OCI-LY1 (cell line): ENCODE data around the gene WSCD2.

ENCODE experiments used
- H2AFZ ChIP-seq: fragments of 200-600 bp; sonication (generic), shearing (Covaris generic); 2 replicates; pipeline ENCODE4 v1.6.0; 2014; ENCODE audit warnings: antibody characterized with exemption, mild to moderate bottlenecking, low read length
- H3F3A ChIP-seq: fragments of 200-600 bp; sonication (generic), shearing (Covaris generic); 2 replicates; pipeline ENCODE4 v1.6.0; 2014; ENCODE audit warnings: mild to moderate bottlenecking, antibody characterized with exemption, low read length, moderate library complexity; ENCODE audit not compliant: insufficient read depth
- H3K27ac ChIP-seq: fragments of 200-600 bp; sonication (generic); 2 replicates; pipeline ENCODE4 v1.5.1; 2014; ENCODE audit warnings: low read length, mixed run types, mild to moderate bottlenecking, low read depth; ENCODE audit not compliant: poor library complexity, severe bottlenecking
- H3K27me3 ChIP-seq: fragments of 200-600 bp; sonication (generic); 2 replicates; pipeline ENCODE4 v1.6.0; 2014; ENCODE audit warnings: antibody characterized with exemption, mild to moderate bottlenecking, low read length, moderate library complexity; ENCODE audit not compliant: insufficient read depth
- H3K36me3 ChIP-seq: fragments of 200-600 bp; sonication (generic); 2 replicates; pipeline ENCODE4 v1.6.1; 2014; ENCODE audit warnings: mild to moderate bottlenecking, antibody characterized with exemption, low read length, moderate library complexity, mixed read lengths; ENCODE audit not compliant: insufficient read depth
- H3K4me1 ChIP-seq: fragments of 200-600 bp; sonication (generic); 2 replicates; pipeline ENCODE4 v1.5.1; 2014; ENCODE audit warnings: mild to moderate bottlenecking, low read length, moderate library complexity; ENCODE audit not compliant: insufficient read depth, severe bottlenecking
- H3K4me2 ChIP-seq: fragments of 200-600 bp; sonication (generic), shearing (Covaris generic); 2 replicates; pipeline ENCODE4 v1.6.1; 2014; ENCODE audit warnings: low read length
- H3K4me3 ChIP-seq: fragments of 200-600 bp; sonication (generic); 2 replicates; pipeline ENCODE4 v1.5.1; 2014; ENCODE audit warnings: low read length, low read depth, mild to moderate bottlenecking, mixed read lengths; ENCODE audit not compliant: poor library complexity, severe bottlenecking
- H3K79me2 ChIP-seq: fragments of 200-600 bp; shearing (Covaris generic); 2 replicates; pipeline ENCODE4 v1.6.1; 2016; ENCODE audit warnings: mixed run types, low read length, mixed read lengths; ENCODE audit not compliant: insufficient read depth
- H3K9ac ChIP-seq: fragments of 200-600 bp; sonication (generic), shearing (Covaris generic); 2 replicates; pipeline ENCODE4 v1.6.1; 2014; ENCODE audit warnings: mild to moderate bottlenecking, low read length, mixed read lengths
- H3K9me2 ChIP-seq: fragments of 200-600 bp; sonication (generic), shearing (Covaris generic); 2 replicates; pipeline ENCODE4 v1.6.1; 2014; ENCODE audit warnings: low read depth, mild to moderate bottlenecking, low read length, mixed read lengths
- H3K9me3 ChIP-seq: fragments of 200-600 bp; shearing (Covaris generic); 2 replicates; pipeline ENCODE4 v1.6.1; 2014; ENCODE audit warnings: low read length, mixed read lengths
- H4K20me1 ChIP-seq: fragments of 200-600 bp; sonication (generic), shearing (Covaris generic); 2 replicates; pipeline ENCODE4 v1.6.0; 2016; ENCODE audit warnings: mild to moderate bottlenecking, low read length; ENCODE audit not compliant: insufficient read depth
- CTCF ChIP-seq: fragments of 200-600 bp; sonication (generic), shearing (Covaris generic); IDR thresholded peaks from 2 replicates; pipeline ENCODE4 v1.5.1; 2017; ENCODE audit warnings: mild to moderate bottlenecking, antibody characterized with exemption, low read length, moderate library complexity, mixed read lengths
- EZH2 ChIP-seq: fragments of 200-600 bp; sonication (generic), shearing (Covaris generic); IDR thresholded peaks from 2 replicates; pipeline ENCODE4 v1.8.0; 2017; ENCODE audit warnings: borderline replicate concordance, mixed run types, mild to moderate bottlenecking, antibody characterized with exemption, low read length, moderate library complexity, mixed read lengths

Gene WSCD2

GRCh38 chr12:108180255-108181094 lies 51.4 kb downstream of the WSCD2 start:
- Histone ChIP-seq H4K20me1 (no peaks in the 10 kb centered on the region), H3K4me2 (no peak overlapping the region), H2AFZ (no peak overlapping the region), H3K9ac (no peak overlapping the region), H3K9me3 (no peaks in the 10 kb centered on the region), H3K9me2 (no peaks in the 10 kb centered on the region), H3K4me3 (no peak overlapping the region), H3K27me3 (no peaks in the 10 kb centered on the region), H3K36me3 (no peaks in the 10 kb centered on the region), H3K4me1 (no peaks in the 10 kb centered on the region), H3F3A (no peaks in the 10 kb centered on the region), H3K79me2 (no peaks in the 10 kb centered on the region), H3K27ac (no peak overlapping the region)
- no peak for TF ChIP-seq EZH2
- TF ChIP-seq CTCF = no peak

- Histone ChIP-seq H3K27me3 (no peaks in the 10 kb centered on the region), H3K9me3 (no peaks in the 10 kb centered on the region), H4K20me1 (no peaks in the 10 kb centered on the region)
Measured at GRCh38 chr12:108181095-108181454, 52.0 kb downstream of the WSCD2 start.

GRCh38 chr12:108182096-108182495 lies 53.0 kb downstream of the WSCD2 start:
- Histone ChIP-seq H3K9me2 (no peaks in the 10 kb centered on the region), H4K20me1 (no peaks in the 10 kb centered on the region), H3K4me3 (no peak overlapping the region), H3K4me1 (no peaks in the 10 kb centered on the region), H3K27me3 (no peaks in the 10 kb centered on the region), H3K79me2 (no peaks in the 10 kb centered on the region), H3K4me2 (no peak overlapping the region), H3K9me3 (no peaks in the 10 kb centered on the region), H3K9ac (no peak overlapping the region), H3K36me3 (no peaks in the 10 kb centered on the region), H3K27ac (no peak overlapping the region), H2AFZ (no peak overlapping the region), H3F3A (no peaks in the 10 kb centered on the region)
- TF ChIP-seq CTCF (no peak), EZH2 (no peak)

More at GRCh38 chr12:108181095-108181454, 52.0 kb downstream of the WSCD2 start:
- Histone ChIP-seq H3K4me2 (no peak overlapping the region), H3K27ac (no peak overlapping the region), H3K4me3 (no peak overlapping the region), H3K9me2 (no peaks in the 10 kb centered on the region), H2AFZ (no peak overlapping the region), H3K9ac (no peak overlapping the region), H3K4me1 (no peaks in the 10 kb centered on the region), H3K79me2 (no peaks in the 10 kb centered on the region), H3F3A (no peaks in the 10 kb centered on the region), H3K36me3 (no peaks in the 10 kb centered on the region)
- TF ChIP-seq CTCF (no peak), EZH2 (no peak)
